Measurements from ENCODE around the gene UGT8. TPM values are rescaled to one million over a fixed set of nuclear protein-coding genes. Genes with fewer than 3 reads are reported as not detected.
"Not testable (repeated sequence)": the region's sequence is repeated elsewhere in the genome, so short reads cannot be mapped to it uniquely, and the experiment has no call there.

UGT8 gene
- total RNA-seq, 1 experiment from 2014 or later, result 15.7 TPM

DNA sequence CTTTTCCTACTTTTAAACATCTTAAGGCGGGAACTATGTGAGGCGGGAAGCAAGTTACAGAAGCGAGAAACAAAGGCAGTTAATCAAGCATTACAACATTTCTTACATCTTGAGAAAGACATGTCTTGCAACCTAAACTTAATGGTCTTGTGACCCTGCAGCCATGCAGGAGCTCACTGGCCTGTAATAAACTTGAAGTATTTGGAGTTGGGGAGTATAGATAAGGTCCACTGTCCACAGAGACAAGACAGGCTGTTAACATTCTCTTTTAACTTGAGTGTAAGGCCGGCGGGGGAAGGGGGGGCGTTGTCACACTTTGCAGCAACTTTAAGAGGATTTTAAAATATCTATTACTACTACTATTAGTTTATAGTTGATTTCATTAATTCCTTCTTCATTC lies 10.3 kb upstream of the UGT8 start:
- Histone ChIP-seq H3K79me1 (ENCODE audit: insufficient read depth, low read depth, low read length, poor library complexity, severe bottlenecking) (no peaks in the 10 kb centered on the region), H3K4me1 (ENCODE audit: insufficient read depth, low read length) (no peaks in the 10 kb centered on the region), H3K9me3 (ENCODE audit: control insufficient read depth, low read depth, low read length) (no peaks in the 10 kb centered on the region), H3K79me2 (ENCODE audit: insufficient read depth, low read length) (no peaks in the 10 kb centered on the region), H2BK120ac (ENCODE audit: low read depth, low read length, poor library complexity, severe bottlenecking) (no peak overlapping the region), H3K4me2 (ENCODE audit: insufficient read depth, insufficient read length, low read length) (no peak overlapping the region), H4K8ac (replicated peaks; ENCODE audit: insufficient read length, low read depth, low read length) (no peak overlapping the region), H4K20me1 (ENCODE audit: control insufficient read depth, insufficient read depth, insufficient read length) (no peaks in the 10 kb centered on the region), H2BK5ac (ENCODE audit: insufficient read length, low read length) (no peak overlapping the region), H3K9ac (ENCODE audit: extremely low read depth, insufficient read length, low read length) (no peak overlapping the region), H3T11ph (ENCODE audit: low read length) (no peak overlapping the region), H3K14ac (ENCODE audit: insufficient read depth, low read length) (no peak overlapping the region), H2BK20ac (ENCODE audit: low read depth, low read length, poor library complexity, severe bottlenecking) (no peak overlapping the region), H4K91ac (ENCODE audit: insufficient read length, low read depth, low read length) (no peak overlapping the region), H3K27me3 (ENCODE audit: insufficient read depth, low read length) (no peaks in the 10 kb centered on the region), H3K4ac (ENCODE audit: low read depth, low read length) (no peak overlapping the region), H3K23me2 (ENCODE audit: insufficient read length, low read depth, low read length, poor library complexity, severe bottlenecking) (no peaks in the 10 kb centered on the region), H2AFZ (ENCODE audit: low read length) (no peak overlapping the region), H3K27ac (ENCODE audit: insufficient read length, low read depth, low read length) (no peak overlapping the region), H2AK5ac (ENCODE audit: insufficient read length, low read length) (no peak overlapping the region), H2BK15ac (ENCODE audit: low read depth, low read length) (no peak overlapping the region), H2BK12ac (ENCODE audit: insufficient read length, low read depth, low read length) (no peak overlapping the region), H3K18ac (ENCODE audit: insufficient read length, low read depth, low read length) (no peak overlapping the region), H4K5ac (ENCODE audit: insufficient read length, low read depth, low read length) (no peak overlapping the region), H3K23ac (ENCODE audit: insufficient read length, low read depth, low read length) (no peak overlapping the region), H3K56ac (ENCODE audit: insufficient read length, low read depth, low read length) (no peak overlapping the region)
- 0 out of 2 replicates have a peak, but pooled peaks cover 2% of the 10 kb centered on the region for H3K27me3 Mint-ChIP-seq (ENCODE audit: low read depth)
- no peaks in the 10 kb centered on the region for H3K4me1 Mint-ChIP-seq
- no peak overlapping the region for H3K4me3 Mint-ChIP-seq
- H3K9me3 Mint-ChIP-seq, result peaks cover 6 to 32% of the 10 kb centered on the region in 2 experiments; a peak in 4 of 5 replicates
- DNase-seq, result no peak
- TF ChIP-seq CTCF (conservative IDR thresholded peaks at IDR 0.05), result no peak
- H3K27ac Mint-ChIP-seq, result no peak overlapping the region
- no CpG with 5 or more reads among the region's 6 CpGs for WGBS (ENCODE audit: extremely low coverage, insufficient read length, low lambda C conversion rate)
- H3K36me3 Mint-ChIP-seq (ENCODE audit: insufficient read depth in 1 of 3, low read depth in 3 of 3), result peaks cover 4 to 15% (median 13%) of the 10 kb centered on the region in 3 experiments; a peak in 5 of 7 replicates

DNA sequence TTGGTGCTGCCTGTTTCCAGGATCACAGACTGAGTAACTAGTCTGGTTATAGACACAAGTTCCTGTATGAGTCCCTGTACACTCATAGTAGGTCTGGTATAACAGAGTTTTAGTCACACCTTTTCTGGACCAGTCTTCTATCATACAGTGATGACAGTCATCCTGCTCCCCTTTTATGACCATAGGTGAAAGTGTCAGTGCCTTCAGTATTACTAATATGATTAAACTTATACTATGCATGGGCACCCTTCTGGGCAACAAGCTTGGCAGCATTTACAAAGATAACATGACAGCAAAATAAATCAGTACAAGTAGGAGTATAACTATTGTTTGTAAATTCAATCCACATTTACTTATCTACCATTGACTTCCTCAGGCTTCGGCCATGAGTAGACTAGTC lies 8.2 kb upstream of the UGT8 start:
- not testable (repeated sequence) for H3K4me2 ChIP-seq (ENCODE audit: insufficient read depth, insufficient read length, low read length); H2BK5ac ChIP-seq (ENCODE audit: insufficient read length, low read length); H3K27ac ChIP-seq (ENCODE audit: insufficient read length, low read depth, low read length); H4K20me1 ChIP-seq (ENCODE audit: control insufficient read depth, insufficient read depth, insufficient read length); H4K91ac ChIP-seq (ENCODE audit: insufficient read length, low read depth, low read length); H2BK12ac ChIP-seq (ENCODE audit: insufficient read length, low read depth, low read length); H2AFZ ChIP-seq (ENCODE audit: low read length); H3K4ac ChIP-seq (ENCODE audit: low read depth, low read length); H2BK120ac ChIP-seq (ENCODE audit: low read depth, low read length, poor library complexity, severe bottlenecking); H3K9ac ChIP-seq (ENCODE audit: extremely low read depth, insufficient read length, low read length); H3K27me3 Mint-ChIP-seq (ENCODE audit: low read depth); H3K18ac ChIP-seq (ENCODE audit: insufficient read length, low read depth, low read length); DNase-seq; H3K79me2 ChIP-seq (ENCODE audit: insufficient read depth, low read length); H3K23ac ChIP-seq (ENCODE audit: insufficient read length, low read depth, low read length); H3K4me1 Mint-ChIP-seq; H3K27me3 ChIP-seq (ENCODE audit: insufficient read depth, low read length); H3K56ac ChIP-seq (ENCODE audit: insufficient read length, low read depth, low read length); H3T11ph ChIP-seq (ENCODE audit: low read length); H3K4me3 Mint-ChIP-seq; H3K23me2 ChIP-seq (ENCODE audit: insufficient read length, low read depth, low read length, poor library complexity, severe bottlenecking); H3K79me1 ChIP-seq (ENCODE audit: insufficient read depth, low read depth, low read length, poor library complexity, severe bottlenecking); H2BK15ac ChIP-seq (ENCODE audit: low read depth, low read length); H4K8ac ChIP-seq (replicated peaks; ENCODE audit: insufficient read length, low read depth, low read length); H3K4me1 ChIP-seq (ENCODE audit: insufficient read depth, low read length); H3K14ac ChIP-seq (ENCODE audit: insufficient read depth, low read length); H2AK5ac ChIP-seq (ENCODE audit: insufficient read length, low read length); H3K27ac Mint-ChIP-seq; H2BK20ac ChIP-seq (ENCODE audit: low read depth, low read length, poor library complexity, severe bottlenecking); H4K5ac ChIP-seq (ENCODE audit: insufficient read length, low read depth, low read length)
- WGBS (ENCODE audit: extremely low coverage, insufficient read length, low lambda C conversion rate), result no CpG with 5 or more reads among the region's 1 CpG
- H3K36me3 Mint-ChIP-seq (ENCODE audit: insufficient read depth in 1 of 3, low read depth in 3 of 3), result peaks cover 15 to 21% (median 20%) of the 10 kb centered on the region in 3 experiments
- H3K9me3 ChIP-seq (ENCODE audit: control insufficient read depth, low read depth, low read length), result peaks cover 12% of the 10 kb centered on the region
- H3K9me3 Mint-ChIP-seq, result peaks cover 11 to 32% of the 10 kb centered on the region in 2 experiments

Data from H9 (cell line).